GM18858 (cell line): ENCODE data around the gene DCLRE1C.
"Not testable (repeated sequence)": the region's sequence is repeated elsewhere in the genome, so short reads cannot be mapped to it uniquely, and the experiment has no call there.

ENCODE experiments used
- ATAC-seq: cut with Tn5 transposase; IDR thresholded peaks from one replicate; pipeline ENCODE4 v1.9.1; 2021; ENCODE audit not compliant: unreplicated experiment

Gene DCLRE1C

DNA sequence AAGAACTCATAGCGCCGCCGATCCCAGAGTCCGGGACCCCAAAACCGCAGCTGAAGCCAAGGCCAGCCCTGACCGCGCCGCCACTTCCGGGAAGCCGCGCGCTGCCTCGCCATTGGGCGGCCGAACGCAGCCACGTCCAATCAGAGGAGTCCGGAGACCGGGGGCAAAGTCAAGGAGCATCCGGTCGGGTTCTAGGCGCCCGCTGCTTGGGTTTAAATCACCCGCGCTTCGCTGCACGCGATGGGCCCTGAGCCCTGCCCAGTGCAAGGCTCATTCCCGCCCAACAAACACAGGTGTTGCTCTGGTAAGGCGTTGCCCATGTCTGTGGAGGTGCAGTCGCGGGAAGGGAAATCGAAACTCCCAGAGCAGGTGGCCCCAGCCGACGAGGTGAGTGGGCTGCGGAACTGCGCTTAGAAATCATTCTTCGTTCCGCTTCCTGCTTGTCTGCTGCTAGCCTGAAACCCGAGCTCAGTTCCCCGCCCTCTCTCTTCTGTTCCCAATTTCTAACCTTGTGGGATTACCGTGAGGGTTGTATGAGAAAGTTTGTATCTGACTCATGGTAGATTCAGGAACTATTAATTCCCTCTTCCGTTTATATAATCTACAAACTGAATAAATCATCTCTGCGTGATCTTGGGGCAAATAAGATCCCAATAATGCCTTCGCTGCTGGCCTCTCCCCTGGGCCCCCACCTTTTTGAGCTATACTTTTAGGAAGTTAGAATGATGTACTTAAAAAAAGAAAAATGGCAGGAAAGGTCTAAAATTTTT lies at the start of gene DCLRE1C:
DCLRE1C (minus strand) TSS at position 96 of the 770 bp plus-strand sequence; CDS start at position 10, 86 bp downstream.
- ATAC-seq: peak; percentile 60

DNA sequence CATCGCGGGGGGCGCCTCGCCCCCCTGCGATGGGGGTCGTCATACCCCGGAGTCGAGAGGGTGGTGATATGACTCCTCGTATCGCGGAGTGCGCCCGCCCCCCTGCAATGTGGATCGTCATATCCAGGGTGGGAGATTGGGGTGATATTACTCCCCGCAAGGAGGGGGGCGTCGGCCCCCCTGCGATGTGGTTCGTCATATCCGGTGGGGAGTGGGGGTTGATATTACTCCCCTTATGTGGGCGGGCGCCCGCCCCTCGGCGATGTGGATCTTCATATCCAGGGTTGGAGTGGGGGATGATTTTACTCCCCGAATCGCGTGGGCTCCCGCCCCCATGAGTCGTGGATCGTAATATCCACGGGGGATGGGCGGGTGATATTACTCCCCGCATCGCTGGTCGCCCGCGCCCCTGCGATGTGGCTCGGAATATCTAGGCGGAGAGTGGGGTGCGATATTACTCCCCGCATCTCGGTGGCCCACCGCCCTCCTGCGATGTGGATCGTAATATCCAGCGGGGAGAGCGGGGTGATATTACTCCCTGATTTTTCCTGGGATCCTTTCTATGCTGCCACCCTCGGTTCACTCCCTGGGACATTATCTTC lies 42.2 kb upstream of the DCLRE1C start:
- ATAC-seq: no peak

DNA sequence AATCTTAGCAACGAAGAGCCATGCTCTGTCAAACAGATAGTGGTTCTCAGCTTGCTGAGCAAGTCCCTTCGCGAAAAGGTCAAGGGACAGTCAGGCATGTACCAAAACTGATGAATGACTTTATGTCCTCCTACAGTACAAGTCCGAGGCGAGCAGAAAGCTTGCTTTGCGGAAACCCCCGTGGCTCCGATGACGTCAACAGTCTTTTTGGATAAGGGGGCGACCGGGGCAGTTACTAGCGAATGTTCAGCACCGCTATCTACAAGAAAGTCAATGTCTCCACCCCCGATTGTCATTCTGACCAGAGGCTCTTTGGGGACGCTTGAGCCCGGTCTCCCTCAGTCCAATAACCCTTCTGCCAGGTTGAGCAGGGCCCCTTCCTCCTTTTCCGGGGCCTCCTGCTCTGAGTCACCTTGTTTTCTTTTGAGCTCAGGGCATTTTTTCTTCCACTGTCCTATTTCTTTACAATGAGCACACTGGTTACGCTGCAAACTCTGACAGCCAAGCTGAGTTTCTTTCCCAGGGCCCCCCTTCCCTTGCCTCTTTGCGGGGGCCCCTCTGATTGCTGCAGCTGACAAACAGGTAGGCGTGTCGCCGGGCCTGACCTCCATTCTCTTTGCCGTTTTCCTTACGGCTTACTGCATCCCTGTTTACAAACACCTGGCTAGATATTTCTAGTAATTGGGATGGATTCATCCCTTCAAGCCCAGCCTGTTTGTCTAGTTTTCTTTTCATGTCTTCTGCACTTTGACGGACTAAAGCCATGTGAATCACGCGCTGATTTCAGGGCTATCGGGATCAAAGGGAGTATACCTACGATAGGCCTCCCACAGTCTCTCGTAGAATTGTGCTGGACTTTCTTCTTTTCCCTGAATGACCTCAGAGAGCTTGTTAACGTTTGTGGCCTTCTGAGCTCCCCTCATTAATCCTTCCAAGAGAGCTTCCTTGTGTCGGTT lies 39.9 kb upstream of the DCLRE1C start:
- ATAC-seq: not testable (repeated sequence)

DNA sequence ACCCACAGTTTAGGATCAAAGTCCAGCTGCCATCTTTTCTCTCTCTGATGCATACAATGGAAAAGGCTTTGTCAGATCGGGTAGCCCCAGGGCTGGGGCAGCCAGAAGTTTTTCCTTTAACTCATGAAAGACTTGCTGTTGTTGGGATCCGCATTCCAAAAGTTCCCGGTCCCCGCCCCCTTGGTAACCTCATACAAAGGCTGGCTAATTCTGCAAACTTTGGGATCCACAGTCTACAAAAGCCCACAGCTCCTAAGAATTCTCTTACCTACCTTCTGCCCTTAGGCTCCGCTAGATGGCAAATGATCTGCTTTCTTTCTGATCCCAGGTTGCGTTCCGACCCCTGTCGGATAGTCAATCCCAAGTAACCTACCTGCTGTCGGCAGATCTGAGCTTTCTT lies 38.4 kb upstream of the DCLRE1C start:
- ATAC-seq: not testable (repeated sequence)

DNA sequence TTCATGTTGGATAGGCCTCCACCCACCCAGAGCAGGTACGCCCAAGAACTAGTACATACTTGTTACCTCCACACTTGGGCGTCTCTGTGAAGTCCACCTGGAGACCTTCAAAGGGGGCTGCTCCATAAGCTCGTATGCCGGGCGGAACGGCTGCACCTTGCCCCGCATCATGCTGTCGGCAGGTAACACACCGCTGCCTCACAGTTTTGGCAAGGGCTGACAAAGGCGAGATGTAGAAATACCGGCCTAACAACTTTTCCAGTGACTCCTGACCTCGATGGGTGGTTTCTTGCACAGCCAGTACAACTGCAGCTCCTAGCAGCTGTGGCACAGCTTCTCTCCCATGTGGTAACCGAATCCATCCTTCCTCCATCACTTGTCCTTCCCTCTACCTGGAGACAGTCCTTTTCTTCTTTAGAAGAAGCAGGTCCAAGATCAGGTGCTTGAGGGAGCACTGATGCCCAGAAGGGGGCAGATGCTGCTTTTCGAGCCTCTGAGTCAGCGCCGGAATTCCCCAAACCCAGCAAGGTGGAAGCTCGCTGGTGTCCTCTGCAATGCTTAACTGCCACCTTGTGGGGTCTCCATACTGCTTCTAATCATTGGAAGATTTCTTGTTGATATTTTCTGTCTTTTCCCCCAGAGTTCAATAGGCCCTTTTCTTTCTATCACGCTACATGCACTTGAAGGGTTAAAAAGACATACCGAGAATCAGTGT lies 37.3 kb upstream of the DCLRE1C start:
- ATAC-seq: not testable (repeated sequence)

DNA sequence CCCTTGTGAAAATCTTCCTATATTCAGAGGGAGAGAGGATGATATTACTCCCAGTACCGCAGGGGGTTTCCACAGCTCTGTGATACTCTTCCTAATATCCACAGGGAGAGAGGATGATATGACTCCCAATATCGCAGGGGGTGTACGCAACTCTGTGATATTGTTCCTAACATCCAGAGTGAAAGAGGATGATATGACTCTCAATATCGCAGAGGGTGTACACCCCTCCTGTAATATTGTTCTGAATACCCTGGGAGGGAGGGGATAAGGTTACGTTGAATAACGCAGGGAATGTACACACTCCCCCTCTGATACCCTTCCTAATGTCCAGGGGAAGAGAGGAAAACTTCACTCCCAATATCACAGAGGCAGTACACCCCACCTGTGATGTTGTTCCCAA lies 35.7 kb upstream of the DCLRE1C start:
- not testable (repeated sequence) for ATAC-seq

DNA sequence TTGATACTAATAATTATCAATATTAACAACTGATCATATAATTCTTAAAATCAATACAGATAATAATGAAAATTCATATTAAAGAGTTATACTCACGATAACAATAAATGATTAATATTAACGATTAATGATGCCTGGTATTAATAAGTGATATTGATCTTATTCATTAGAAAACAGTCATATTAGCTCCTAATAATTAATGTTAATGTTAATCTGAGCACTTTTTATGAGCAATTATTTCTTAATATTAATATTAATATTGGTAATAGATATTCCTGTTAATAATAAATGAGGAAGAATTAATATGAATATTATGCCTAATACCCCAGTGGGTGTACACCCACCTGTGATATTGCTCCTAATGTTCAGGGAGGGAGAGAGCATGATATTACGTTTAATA lies 28.8 kb upstream of the DCLRE1C start:
- no peak for ATAC-seq

DNA sequence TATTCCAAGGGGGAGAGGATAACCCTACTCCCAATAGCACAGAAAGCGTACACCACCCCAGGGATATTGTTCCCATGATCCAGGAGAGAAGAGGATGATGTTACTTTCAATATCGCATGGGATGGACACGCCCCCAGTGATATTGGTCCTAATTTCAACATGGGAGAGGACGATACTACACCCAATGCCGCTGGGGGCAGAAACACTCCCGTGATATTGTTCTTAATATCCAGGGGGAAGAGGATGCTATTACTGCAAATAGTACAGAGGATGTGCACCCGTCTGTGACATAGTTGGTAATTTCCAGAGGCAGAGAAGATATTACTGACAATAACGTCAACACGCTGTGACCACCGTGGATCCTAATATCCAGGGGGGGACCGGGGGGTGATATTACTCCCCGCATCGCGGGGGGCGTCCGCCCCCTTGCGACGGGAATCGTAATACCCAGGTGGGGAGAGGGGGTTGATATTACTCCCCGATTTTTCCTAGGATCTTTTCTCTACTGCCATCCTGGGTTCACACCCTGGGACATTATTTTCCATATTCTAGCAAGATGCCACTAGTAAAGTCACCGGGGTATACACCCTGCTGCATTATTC lies 21.9 kb upstream of the DCLRE1C start:
- ATAC-seq: no peak

DNA sequence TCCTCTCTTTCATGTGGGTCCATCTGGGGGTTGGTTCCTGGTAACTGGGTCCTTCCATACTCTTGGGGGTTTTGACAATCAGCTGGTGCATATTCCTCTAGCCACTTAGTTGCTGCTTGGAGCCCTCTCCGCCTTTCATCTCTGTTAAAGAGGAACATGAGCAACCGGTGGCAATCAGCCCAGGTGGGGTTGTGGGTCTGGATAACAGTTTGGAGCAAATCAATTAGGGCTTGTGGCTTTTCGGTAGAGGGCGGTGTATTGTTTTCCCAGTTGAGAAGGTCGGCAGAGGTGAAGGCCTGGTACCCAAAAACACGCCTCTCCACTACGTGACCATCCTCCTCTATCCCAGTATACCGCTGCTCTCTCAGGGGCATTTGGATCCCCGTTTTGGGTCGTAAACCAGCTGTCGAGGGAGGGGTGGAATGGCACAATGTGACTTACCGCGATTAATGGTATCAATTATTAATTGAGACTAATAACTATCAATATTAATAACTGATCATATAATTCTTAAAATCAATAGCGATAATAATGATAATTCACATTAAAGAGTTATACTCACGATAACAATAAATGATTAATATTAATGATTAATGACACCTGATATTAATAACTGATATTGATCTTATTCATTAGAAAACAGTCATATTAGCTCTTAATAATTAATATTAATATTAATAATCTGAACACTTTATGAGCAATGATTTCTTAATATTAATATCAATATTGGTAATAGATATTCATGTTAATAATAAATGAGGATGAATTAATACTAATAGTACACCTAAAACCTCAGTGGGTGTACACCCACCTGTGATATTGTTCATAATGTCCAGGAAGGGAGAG lies 20.5 kb upstream of the DCLRE1C start:
- ATAC-seq: not testable (repeated sequence)

DNA sequence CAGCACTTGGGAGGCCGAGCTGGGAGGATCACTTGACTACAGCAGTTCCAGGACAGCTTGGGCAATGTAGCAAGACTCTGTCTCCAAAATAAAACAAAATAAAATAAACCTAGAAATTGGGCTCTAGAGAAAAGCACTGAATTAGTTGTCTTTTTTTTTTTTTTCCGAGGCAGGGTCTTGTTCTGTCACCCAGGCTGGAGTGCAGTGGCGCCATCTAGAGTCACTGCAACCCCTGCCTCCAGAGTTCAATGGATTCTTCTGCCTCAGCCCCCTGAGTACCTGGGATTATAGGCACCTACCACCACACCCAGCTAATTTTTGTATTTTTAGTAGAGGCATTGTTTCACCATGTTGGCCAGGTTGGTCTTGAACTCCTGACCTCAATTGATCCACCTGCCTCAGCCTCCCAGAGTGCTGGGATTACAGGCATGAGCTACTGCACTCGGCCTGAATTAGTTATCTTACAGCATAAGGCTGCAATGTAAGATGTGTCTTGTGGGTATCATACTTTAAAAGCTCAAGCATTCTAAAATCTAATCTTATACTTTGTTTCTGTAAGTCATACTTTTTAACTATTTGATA lies 18.1 kb upstream of the DCLRE1C start:
- no peak for ATAC-seq

DNA sequence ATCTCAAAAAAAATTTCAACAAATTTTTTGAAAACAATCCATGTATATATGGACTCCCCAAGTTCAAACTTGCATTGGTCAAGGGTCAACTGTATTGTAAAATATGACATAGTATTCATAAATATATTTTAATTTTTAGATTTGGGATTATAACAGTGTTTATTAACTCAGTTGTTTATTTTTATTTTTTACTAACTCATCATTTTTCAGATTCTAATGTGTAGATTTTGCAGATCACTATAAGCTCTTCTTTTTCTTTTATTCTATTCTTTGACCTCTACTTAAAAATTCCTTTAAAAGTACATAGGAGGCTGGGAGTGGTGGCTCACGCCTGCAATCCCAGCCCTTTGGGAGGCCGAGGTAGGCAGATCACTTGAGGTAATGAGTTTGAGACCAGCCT lies 14.0 kb upstream of the DCLRE1C start:
- ATAC-seq: no peak

DNA sequence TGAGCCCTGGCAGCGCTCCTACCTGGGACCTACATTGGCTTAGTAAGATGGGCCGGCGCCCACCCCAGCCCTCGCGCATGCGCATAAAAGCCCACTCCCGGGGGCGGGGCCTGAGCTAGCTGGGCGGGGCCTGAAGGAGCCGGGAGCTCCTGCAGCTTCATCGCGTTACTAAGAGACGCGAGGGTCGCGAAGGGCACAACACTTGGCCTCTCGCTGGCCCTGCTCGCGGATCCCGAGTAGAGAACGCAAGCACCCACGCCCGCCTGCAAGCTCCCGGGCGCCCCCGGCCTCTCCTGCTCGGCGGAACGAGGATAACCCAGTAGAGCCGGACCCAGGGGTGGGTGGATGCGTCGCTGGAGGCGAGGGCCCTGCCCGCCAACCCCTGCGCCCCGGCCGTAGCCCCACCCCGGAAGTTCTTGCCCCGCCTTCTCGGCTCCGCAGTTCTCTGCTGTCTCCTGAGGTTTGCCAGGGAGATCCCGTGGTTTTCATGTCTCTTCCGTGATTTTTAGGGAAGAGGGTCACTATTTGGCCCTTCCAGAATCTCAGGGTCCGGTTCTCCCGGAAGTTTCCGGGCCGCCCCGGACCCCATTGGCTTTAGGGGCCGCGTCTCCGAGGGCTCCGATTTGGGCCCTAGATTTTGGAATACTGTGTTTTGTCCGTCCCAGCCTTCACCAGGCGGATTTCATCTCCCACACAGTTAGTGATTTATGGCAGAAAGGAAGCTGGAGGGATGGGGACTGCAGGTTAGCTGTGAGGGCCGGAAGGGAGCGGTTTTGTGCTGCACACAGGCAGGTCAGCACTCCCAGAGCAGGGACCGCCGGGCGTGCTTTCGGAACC lies 5.5 kb upstream of the DCLRE1C start, which contains the start of gene MEIG1:
MEIG1 (plus strand) TSS at position 168 of the 837 bp plus-strand sequence. CDS start 7,081 bp downstream, outside the sequence.
- ATAC-seq: peak; percentile 60

DNA sequence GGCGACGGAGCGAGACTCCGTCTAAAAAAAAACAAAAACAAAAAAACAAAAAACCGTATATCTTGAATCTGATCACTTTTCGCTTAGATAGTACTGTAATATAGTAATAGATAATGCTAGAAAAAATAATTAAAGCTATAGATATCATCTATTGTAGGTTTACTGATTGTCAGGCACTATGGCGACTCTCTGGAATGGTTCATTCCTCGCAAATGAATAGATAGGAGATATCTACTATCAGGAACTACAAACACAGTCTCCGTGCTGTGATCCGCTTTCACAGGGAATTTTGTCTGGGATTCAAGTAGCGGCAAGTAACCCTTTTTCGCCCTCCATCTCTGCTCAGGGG lies 5.0 kb upstream of the DCLRE1C start:
- ATAC-seq: no peak

DNA sequence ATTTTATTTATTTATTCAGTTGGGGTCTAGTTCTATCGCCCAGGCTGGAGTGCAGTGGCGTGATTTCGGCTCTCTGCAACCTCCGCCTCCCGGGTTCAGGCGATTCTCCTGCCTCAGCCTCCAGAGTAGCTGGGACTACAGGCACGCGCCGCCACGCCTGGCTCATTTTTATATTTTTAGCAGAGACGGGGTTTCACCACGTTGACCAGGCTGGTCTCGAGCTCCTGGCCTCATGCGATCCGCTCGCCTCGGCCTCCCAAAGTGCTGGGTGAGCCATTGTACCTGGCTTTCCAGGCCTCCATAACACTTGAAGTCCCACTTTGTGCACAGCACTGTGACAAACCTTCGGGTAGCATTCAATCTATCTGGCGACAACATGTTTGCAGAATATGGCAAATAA lies 1.0 kb upstream of the DCLRE1C start:
- no peak for ATAC-seq

DNA sequence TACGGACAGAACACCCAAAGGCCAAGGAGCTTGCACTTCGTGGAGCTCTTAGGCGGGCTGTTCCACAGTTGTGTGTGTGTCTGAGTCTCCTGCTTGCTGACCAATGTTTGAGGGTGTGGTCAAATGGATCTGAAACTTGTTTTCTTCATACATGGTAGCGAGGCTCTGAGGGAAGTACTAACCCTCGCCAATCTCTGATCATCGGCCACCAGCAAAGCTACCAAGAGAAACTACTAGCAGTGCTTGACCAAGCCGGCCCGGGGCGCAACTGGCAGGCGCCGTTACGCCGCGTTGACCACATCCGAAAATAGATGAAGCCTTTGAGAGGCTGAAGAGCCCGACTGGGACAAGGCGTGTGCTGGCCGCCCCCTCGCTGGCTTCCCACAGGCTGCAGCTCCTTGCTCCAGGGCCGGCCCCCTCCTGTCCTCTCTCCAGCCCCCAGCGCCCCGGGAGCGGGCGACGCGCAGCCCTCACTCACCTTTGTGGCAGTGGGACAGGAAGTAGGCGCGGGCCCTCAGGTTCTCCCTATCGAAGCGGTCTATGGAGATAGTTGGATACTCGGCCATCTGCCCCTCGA lies 384 bp downstream of the DCLRE1C start:
- ATAC-seq: peak; percentile 20

DNA sequence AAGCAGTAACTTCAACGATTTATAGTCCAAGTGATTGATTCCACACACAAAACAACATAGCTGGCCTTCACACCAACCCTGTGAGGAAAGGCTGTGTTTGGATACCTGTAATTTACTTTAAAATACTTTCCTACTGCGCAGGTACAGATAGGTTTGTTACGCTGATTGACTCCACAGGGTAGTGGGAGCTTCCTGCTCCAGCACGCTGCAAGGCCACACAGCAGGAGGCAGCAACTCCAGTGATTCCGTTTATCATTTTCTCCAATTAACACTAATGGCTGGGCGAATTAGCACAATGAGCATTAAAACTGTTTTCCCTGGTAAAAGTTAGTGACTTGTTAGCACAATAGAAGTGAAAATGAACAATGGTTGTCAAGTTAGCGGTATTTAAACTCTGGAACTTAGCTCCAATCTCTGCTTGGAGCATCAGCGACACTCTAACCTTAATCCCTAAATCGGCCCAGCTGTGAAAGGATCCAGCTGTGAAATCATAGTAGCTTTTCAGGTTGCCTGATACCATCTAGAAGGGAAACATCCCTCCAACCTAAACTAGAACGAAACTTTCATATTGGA lies 959 bp downstream of the DCLRE1C start:
- ATAC-seq: no peak

DNA sequence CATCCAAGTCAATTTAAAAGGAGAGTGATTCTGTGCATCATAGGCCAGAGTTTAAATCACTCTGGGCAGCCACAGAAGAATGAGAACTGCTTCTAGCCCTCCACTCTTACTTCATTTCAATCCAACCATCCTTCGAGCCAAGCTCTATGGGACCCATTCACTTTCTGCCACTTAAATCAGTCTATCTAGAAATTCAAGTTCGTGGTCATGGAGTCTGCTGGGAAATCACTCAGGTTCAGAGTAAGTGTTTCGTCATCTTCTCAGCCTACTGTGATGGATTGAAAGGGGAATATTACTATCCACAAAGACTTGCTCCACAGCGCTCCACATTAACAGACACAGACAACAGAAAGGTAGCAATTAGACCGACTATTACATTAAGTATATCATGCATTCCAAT lies 4.6 kb downstream of the DCLRE1C start:
- ATAC-seq: no peak

DNA sequence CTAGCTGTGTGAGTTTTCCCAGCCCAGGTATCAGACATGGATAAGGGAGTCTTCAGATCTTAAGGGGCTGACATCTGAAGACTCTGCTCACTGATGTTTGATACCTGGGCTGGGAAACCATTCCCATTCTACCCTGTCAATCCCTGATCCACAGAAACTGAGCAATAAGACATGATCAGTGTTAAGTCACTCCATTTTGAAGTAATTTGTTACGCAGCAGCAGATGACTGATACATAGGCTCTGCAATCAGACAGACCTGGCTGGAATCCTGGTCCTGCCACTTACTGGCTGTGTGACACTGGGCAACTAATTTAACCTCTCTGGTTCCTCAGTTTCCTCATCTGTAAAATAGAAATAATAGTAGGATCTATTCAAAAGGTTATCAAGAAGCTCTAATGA lies 6.6 kb downstream of the DCLRE1C start:
- no peak for ATAC-seq
